K562 (cell line): ENCODE data around the gene SLC4A1. TPM values are rescaled to one million over a fixed set of nuclear protein-coding genes. Genes with fewer than 3 reads are reported as not detected.

Source experiments
- ATAC-seq: fragments of 200-7000 bp; cut with Tn5 transposase; 3 replicates; pipeline ENCODE4 v1.9.1; 2020; ENCODE audit warnings: moderate library complexity
- BruUV-seq: library from RNA; stranded (reverse); fragments of 400-500 nt; replicated peaks from 2 replicates; lab custom pipeline; 2021; lab: Mats Ljungman, UMichigan
- CTCF ChIA-PET: fragments of 300-600 bp; formaldehyde crosslinking; extraction: SDS; loops from one replicate; lab custom pipeline; 2021; ENCODE audit warnings: low intra/inter-chr PET ratio; lab: Yijun Ruan, JAX
- POLR2A ChIA-PET: fragments of 300-600, 350-650 bp; sonication (Branson Sonifier 250); formaldehyde crosslinking; extraction: SDS; loops from one replicate; lab custom pipeline; 2021; ENCODE audit warnings: antibody characterized with exemption, inconsistent platforms; lab: Yijun Ruan, JAX
- DNase-seq, 4 experiments: peaks; one replicate each; pipeline versions ENCODE4 v3.0.0 to v3.0.0-alpha.2; 2011 to 2018; ENCODE audit warnings: low spot score in 3 of 4, mixed read lengths in 3 of 4; ENCODE audit errors: extremely low read depth in 1 of 4
- FAIRE-seq: peaks from 2 replicates; lab custom pipeline; 2011; peaks lifted over from hg19 to GRCh38; lab: Jason Lieb, UNC
- H2AFZ ChIP-seq: 2 replicates; pipeline ENCODE4 v1.6.0; 2011; ENCODE audit warnings: low read depth, low read length, control low read depth, inconsistent platforms
- H3K27ac ChIP-seq: fragments of 200-600 bp; 3 replicates; pipeline ENCODE4 v1.8.0; 2011; ENCODE audit warnings: low read depth, mild to moderate bottlenecking, control low read depth, inconsistent platforms, low read length, moderate library complexity, mixed read lengths; ENCODE audit errors: extremely low read depth
- H3K27me3 ChIP-seq, 2 experiments: fragments of 300-600 bp in 1 of 2; 2 replicates in 1 of 2; 3 replicates in 1 of 2; pipeline versions ENCODE4 v1.6.0 to v1.8.0; 2011; ENCODE audit warnings: inconsistent platforms in 2 of 2, low read length in 2 of 2, mild to moderate bottlenecking in 1 of 2, mixed read lengths in 1 of 2, moderate library complexity in 1 of 2; ENCODE audit not compliant: control insufficient read depth in 2 of 2, insufficient read depth in 2 of 2
- H3K36me3 ChIP-seq: fragments of 300-600 bp; 3 replicates; pipeline ENCODE4 v1.8.0; 2011; ENCODE audit warnings: mild to moderate bottlenecking, low read length, inconsistent platforms; ENCODE audit not compliant: control insufficient read depth, insufficient read depth
- H3K4me1 ChIP-seq, 2 experiments: fragments of 200-600 bp in 1 of 2; replicated peaks in 1 of 2; 2 replicates in 1 of 2; 3 replicates in 1 of 2; pipeline versions ENCODE4 v1.5.1 to v1.8.0; 2011; ENCODE audit warnings: inconsistent platforms in 2 of 2, low read length in 2 of 2, mild to moderate bottlenecking in 1 of 2, mixed read lengths in 1 of 2, moderate library complexity in 1 of 2; ENCODE audit not compliant: control insufficient read depth in 2 of 2, insufficient read depth in 2 of 2
- H3K4me2 ChIP-seq: 2 replicates; pipeline ENCODE4 v1.6.1; 2011; ENCODE audit warnings: low read length, control low read depth, inconsistent platforms, mixed read lengths; ENCODE audit not compliant: insufficient read depth
- H3K4me3 ChIP-seq: fragments of 200-600 bp; sonication (generic), shearing (Covaris generic); 2 replicates; pipeline ENCODE4 v1.5.1; 2016; ENCODE audit warnings: control low read depth, inconsistent platforms
- H3K79me2 ChIP-seq: fragments of 200-600 bp; 3 replicates; pipeline ENCODE4 v1.8.0; 2011; ENCODE audit warnings: low read length, inconsistent platforms; ENCODE audit not compliant: control insufficient read depth, insufficient read depth
- H3K9ac ChIP-seq, 2 experiments: 2 replicates each; pipeline versions ENCODE4 v1.6.0 to v1.6.1; 2011; ENCODE audit warnings: low read depth in 2 of 2, low read length in 2 of 2, control low read depth in 1 of 2, inconsistent platforms in 1 of 2, mild to moderate bottlenecking in 1 of 2, mixed read lengths in 1 of 2; ENCODE audit not compliant: insufficient read depth in 1 of 2
- H3K9me1 ChIP-seq: one replicate; pipeline ENCODE4 v1.6.0; 2011; ENCODE audit warnings: inconsistent platforms, mild to moderate bottlenecking, low read length, moderate library complexity; ENCODE audit not compliant: control insufficient read depth, insufficient read depth
- H3K9me3 ChIP-seq: replicated peaks from 2 replicates; pipeline ENCODE4 v1.5.1; 2011; ENCODE audit warnings: low read depth, low read length, inconsistent platforms; ENCODE audit not compliant: control insufficient read depth, insufficient read depth
- H4K20me1 ChIP-seq: replicated peaks from 2 replicates; pipeline ENCODE4 v1.6.1; 2011; ENCODE audit warnings: low read length, inconsistent platforms, mixed read lengths; ENCODE audit not compliant: control insufficient read depth, insufficient read depth
- GATAD2A ChIP-seq: fragments of 450-650 bp; IDR thresholded peaks from 2 replicates; pipeline ENCODE4 v1.6.1; 2017
- GTF2E2 ChIP-seq: fragments of 200-800 bp; sonication (Bioruptor generic); IDR thresholded peaks from 2 replicates; pipeline ENCODE4 v1.6.1; 2016; ENCODE audit warnings: missing genetic modification characterization, missing compliant biosample characterization
- SUPT5H ChIP-seq: fragments of 450-650 bp; IDR thresholded peaks from 2 replicates; pipeline ENCODE4 v1.6.1; 2016
- TRIM24 ChIP-seq, 2 experiments: fragments of 450-650 bp; IDR thresholded peaks; 2 replicates each; pipeline ENCODE4 v1.6.1; 2016
- ZFP36 ChIP-seq: fragments of 150-350 bp; IDR thresholded peaks from 2 replicates; pipeline ENCODE4 v1.6.1; 2018; ENCODE audit warnings: low read length, low read depth; ENCODE audit not compliant: partially characterized antibody
- ZNF143 ChIP-seq: sonication (generic); formaldehyde crosslinking; IDR thresholded peaks from 2 replicates; pipeline ENCODE4 v1.9.0; 2022; ENCODE audit warnings: mild to moderate bottlenecking, missing genetic modification reagents
- ZNF384 ChIP-seq: IDR thresholded peaks from 2 replicates; pipeline ENCODE4 v1.6.1; 2012; ENCODE audit warnings: low read depth, low read length, improper control_type of control experiment
- ZNF696 ChIP-seq: fragments of 250-450 bp; sonication (Bioruptor Pico); conservative IDR thresholded peaks from 2 replicates; pipeline ENCODE4 v1.4.0; 2020; ENCODE audit warnings: mild to moderate bottlenecking, moderate library complexity
- WGBS: fragments of 100-300 bp; shearing (Covaris generic); methylation state at CpG from one replicate; pipeline ENCODE4 v1.1.6; 2016; ENCODE audit warnings: low coverage, mixed read lengths; ENCODE audit not compliant: insufficient coverage; ENCODE audit errors: missing lambda C conversion rate; 5-methylcytosine and 5-hydroxymethylcytosine counted together
- in situ Hi-C: fragments of 300-500 bp; cut with MboI; formaldehyde crosslinking; loops from 4 replicates; pipeline ENCODE4 v1.15.0; 2018; ENCODE audit warnings: inconsistent platforms, mixed read lengths
- intact Hi-C: fragments of 100-400 bp; cut with micrococcal nuclease; formaldehyde crosslinking; loops from 2 replicates; pipeline ENCODE4 v1.14.2; 2022
- polyA plus RNA-seq, 8 experiments: library from polyadenylated mRNA; depleted of rRNA in 4 of 8; stranded (reverse) in 5 of 8; unstranded in 3 of 8; fragments of >200 nt; fragmentation: Nextera tagmentation in 2 of 8; fragmentation: Illumina TruSeq in 1 of 8; extraction: Ambion mirVana in 2 of 8; extraction: Trizol in 1 of 8; gene quantifications; 2 replicates each; pipeline versions ENCODE4 v1.2.1 to v1.2.3, GENCODE V29; 2011 to 2014; ENCODE audit warnings: inconsistent platforms in 1 of 8, missing spikeins in 1 of 8
- total RNA-seq, 7 experiments: library from RNA; depleted of rRNA in 6 of 7; stranded (reverse); fragments of >200 nt in 6 of 7; fragmentation: Illumina TruSeq in 2 of 7; extraction: Trizol in 2 of 7; gene quantifications; 2 replicates each; pipeline versions ENCODE4 v1.2.1 to v1.2.3, GENCODE V29; 2011 to 2021; ENCODE audit warnings: low replicate concordance in 1 of 7
- TF ChIP-seq, protein P1 (sequence below), 2 experiments: fragments of 200-800 bp in 1 of 2; sonication (Bioruptor generic) in 1 of 2; sonication (generic) in 1 of 2; formaldehyde crosslinking in 1 of 2; IDR thresholded peaks in 1 of 2; conservative IDR thresholded peaks in 1 of 2; 2 replicates each; pipeline versions ENCODE4 v1.5.0 to v1.6.1; 2016 to 2020; ENCODE audit warnings: missing compliant biosample characterization in 1 of 2, missing genetic modification characterization in 1 of 2, missing genetic modification reagents in 1 of 2

The SLC4A1 gene
- total and polyA plus RNA-seq, 9 of the 15 experiments (the other 6 are each of a cell fraction or from before 2014, with no cell fraction given): 0.14 to 1.00 (median 0.53) TPM

DNA sequence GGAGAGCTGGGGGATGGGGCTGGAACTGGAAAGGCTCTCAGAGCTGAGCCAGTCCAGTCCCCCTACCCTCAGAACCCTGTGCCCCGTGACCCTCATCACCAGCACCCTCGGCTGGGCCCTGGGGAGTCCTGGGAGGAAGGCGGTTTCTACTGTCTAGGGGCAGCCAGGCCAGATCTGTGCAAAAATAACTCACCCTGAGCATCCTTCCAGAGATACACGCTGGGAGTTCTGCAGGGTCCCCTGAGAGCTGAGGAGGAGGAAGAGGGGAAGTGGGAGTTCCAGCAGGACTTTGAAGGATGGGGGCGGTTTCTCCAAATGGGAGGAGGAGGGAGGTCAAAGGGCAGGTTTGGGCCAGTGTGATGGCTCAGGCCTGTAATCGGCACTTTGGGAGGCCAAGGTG is 5.0 kb upstream of the SLC4A1 start:
- no peak overlapping the region for H3K4me3 ChIP-seq
- no peak overlapping the region for H2AFZ ChIP-seq
- 75% methylated on average over 4 of the region's 6 CpGs for WGBS
- FAIRE-seq: no peak
- H4K20me1 ChIP-seq: no peaks in the 10 kb centered on the region
- BruUV-seq: no TSS peak
- intact Hi-C loops: no loop called here
- H3K36me3 ChIP-seq: no peaks in the 10 kb centered on the region
- H3K27ac ChIP-seq: no peak overlapping the region
- TF ChIP-seq, protein P1, sequence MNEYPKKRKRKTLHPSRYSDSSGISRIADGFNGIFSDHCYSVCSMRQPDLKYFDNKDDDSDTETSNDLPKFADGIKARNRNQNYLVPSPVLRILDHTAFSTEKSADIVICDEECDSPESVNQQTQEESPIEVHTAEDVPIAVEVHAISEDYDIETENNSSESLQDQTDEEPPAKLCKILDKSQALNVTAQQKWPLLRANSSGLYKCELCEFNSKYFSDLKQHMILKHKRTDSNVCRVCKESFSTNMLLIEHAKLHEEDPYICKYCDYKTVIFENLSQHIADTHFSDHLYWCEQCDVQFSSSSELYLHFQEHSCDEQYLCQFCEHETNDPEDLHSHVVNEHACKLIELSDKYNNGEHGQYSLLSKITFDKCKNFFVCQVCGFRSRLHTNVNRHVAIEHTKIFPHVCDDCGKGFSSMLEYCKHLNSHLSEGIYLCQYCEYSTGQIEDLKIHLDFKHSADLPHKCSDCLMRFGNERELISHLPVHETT (CRISPR knock-in tag; conservative IDR thresholded peaks at IDR 0.05 in 1 of 2, IDR thresholded peaks at IDR 0.05 in 1 of 2): no peak
- TF ChIP-seq GTF2E2 (no peak), TRIM24 (IDR thresholded peaks at IDR 0.05) (no peak), SUPT5H (no peak), ZNF143 (CRISPR knock-in tag) (no peak), ZFP36 (no peak), GATAD2A (no peak), ZNF696 (CRISPR knock-in tag) (no peak), ZNF384 (no peak)
- no peaks in the 10 kb centered on the region for H3K9me3 ChIP-seq
- CTCF ChIA-PET: no interaction called here
- H3K79me2 ChIP-seq: no peaks in the 10 kb centered on the region
- POLR2A ChIA-PET: interaction anchor here (0.7 to 1.2 kb wide), 3 partner anchors 9 to 107 kb away, joined by 3 read pairs; no protein-coding TSS in a partner anchor
- no peak for ATAC-seq
- DNase-seq: no peak
- H3K27me3 ChIP-seq: no peaks in the 10 kb centered on the region
- peaks cover 29 to 42% of the 10 kb centered on the region in 2 experiments for H3K4me1 ChIP-seq
- no peak overlapping the region for H3K4me2 ChIP-seq
- in situ Hi-C loops: no loop called here
- peak overlapping the region in 1 of 2 experiments; percentile 10; a peak in 1 of 4 replicates for H3K9ac ChIP-seq
- no peaks in the 10 kb centered on the region for H3K9me1 ChIP-seq
